GM19238 (cell line): ENCODE results near the gene TOLLIP.
"Not testable (repeated sequence)": the region's sequence is repeated elsewhere in the genome, so short reads cannot be mapped to it uniquely, and the experiment has no call there.

ENCODE experiments used
- DNase-seq: peaks from one replicate; pipeline ENCODE4 v3.0.0; 2011; ENCODE audit warnings: low spot score; ENCODE audit not compliant: insufficient read length

Gene TOLLIP

DNA sequence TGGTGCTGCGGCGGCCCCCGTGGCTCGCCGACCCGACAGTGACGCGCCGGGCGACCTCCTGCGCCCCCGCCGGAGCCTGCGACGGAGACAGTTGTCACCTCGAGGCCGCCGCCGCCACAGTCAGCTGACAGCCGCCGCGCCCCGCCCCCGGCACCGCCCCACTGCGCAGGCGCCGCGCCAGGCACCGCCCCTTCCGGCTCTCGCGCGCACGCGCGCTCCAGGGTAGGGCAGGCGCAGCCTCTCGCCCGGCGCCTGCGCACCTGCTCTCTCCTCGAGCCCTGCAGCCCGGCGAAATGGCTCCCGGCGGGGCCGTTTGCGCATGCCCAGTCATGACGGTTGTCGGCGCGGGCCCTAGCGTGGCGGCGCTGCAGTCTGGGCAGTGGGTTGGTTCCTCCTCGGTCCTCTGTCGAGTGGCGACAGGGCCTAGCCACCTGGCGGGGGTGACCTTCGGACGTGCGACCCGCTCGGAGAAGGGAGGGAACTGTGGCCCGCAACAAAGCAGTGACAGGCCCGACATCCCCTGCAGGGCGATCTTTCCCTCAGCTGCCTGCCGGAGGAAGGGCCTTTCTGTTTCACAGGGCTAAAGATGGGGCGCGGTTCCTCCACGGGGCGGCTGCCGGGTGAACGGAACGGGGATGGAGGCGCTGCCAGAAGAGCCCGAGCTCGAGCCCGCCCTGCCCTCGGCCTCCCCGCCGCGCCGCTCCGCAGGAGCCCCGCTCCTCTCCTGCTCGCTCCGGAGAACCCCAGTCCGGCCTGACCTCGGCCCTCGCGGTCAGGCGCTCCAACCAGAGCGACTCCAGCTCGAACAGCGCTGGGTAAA, at the start of gene TOLLIP:
Gene TOLLIP (minus strand): TSS at position 135 of the 820 bp plus-strand sequence. CDS start 134 bp downstream, at position 1.
- peak; percentile 100 for DNase-seq

DNA sequence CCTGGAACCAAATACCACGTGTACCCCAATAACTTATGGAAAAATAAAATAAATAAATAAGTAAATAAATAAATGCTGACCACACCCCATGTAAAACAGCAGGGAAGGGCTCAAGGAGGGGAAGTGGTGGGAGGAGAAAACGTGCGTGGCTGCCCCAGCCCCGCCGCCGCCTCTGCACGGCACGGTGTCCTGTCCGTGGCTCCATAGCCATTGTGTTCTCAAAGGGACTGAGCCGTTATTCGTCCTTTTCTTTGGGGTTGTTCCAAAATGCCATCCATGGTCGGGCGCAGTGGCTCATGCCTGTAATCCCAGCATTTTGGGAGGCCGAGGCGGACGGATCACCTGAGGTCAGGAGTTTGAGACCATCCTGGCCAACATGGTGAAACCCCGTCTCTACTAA, 49.5 kb upstream of the TOLLIP start:
- not testable (repeated sequence) for DNase-seq

DNA sequence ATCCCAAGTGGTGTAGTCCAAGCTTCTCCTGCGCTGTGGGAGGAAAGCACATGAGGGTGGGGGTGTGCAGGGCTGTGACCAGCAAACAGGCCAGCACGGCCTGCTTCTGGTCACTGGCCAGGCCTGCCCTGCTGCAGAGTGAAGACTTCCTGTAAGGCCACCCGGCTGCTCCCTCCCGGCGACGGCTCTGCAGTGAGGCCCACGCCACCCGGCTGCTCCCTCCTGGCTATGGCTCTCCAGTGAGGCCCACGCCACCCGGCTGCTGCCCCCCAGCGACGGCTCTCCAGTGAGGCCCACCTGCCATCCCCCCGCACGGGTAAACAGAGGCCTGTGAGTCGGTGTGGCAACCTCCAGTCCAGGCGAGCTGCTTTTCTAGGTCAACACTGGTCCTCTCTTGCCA, 48.9 kb upstream of the TOLLIP start:
- DNase-seq = no peak

DNA sequence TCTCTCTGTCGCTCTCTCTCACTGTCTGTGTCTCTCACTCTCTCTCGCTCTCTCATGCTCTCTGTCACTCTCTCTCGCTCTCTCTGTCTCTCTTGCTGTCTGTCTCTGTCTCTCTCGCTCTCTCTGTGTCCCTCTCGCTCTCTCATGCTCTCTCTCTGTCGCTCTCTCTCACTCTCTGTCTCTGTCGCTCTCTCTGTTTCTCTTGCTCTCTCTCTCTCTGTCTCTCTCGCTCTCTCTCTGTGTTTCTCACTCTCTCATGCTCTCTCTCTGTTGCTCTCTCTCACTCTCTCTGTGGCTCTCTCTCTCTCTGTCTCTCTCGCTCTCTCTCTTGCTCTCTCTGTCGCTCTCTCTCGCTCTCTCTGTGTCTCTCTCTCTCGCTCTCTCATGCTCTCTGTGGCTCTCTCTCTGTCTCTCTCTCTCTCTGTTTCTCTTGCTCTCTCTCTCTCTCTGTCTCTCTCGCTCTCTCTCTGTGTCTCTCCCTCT, 47.1 kb upstream of the TOLLIP start:
- DNase-seq = no peak

DNA sequence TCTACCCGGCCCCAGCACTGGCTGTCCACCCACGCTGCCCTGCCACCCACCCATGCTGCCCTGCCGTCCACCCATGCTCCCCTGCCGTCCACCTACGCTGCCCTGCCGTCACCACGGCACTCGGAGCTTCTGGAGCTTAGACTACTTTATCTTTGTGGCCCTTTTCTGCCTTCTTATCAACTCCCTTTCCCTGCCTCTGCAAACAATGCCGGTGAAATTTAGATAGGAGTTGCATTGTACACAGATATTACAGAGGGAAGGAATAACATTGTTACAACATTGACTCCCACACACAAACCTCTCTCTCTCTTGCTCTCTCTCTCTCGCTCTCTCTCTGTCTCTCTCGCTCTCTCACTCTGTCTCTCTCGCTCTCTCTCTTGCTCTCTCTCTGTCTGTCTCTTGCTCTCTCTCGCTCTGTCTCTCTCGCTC, 46.6 kb upstream of the TOLLIP start:
- no peak for DNase-seq

DNA sequence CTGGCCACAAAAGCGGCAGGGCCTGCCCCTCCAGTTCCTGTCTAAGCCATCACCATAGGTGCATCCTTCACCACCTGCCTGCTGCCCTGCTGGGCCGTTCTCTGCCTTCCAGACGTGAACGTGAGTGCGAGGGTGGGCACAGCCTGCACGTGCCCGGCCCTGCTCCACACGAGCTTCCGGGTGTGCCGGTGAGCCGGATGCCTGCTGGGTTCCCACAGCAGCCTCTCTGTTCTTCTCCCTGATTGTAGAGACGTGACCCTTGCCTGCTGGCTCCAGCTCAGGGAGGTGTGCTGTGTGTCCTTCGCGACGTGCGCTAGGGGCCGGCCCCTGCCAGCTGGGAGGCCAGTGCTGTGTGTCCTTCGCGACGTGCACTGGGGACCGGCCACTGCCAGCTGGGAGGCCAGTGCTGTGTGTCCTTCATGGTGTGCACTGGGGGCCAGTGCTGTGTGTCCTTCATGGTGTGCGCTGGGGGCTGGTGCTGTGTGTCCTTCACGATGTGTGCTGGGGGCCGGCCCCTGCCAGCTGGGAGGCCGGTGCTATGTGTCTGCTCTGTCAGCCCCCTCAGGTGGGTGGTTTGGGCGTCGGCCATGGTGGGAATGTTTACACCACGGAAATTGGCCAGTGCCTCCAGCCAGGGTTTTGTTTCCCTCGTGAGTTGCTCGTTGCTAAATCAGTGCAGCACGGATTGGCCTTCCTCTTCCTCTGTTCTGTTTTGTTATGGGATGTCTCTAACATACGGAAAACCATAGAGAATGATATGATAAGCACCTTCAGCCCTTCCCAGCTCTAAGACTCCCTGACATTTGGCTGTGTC, 44.9 kb upstream of the TOLLIP start:
- DNase-seq = no peak

DNA sequence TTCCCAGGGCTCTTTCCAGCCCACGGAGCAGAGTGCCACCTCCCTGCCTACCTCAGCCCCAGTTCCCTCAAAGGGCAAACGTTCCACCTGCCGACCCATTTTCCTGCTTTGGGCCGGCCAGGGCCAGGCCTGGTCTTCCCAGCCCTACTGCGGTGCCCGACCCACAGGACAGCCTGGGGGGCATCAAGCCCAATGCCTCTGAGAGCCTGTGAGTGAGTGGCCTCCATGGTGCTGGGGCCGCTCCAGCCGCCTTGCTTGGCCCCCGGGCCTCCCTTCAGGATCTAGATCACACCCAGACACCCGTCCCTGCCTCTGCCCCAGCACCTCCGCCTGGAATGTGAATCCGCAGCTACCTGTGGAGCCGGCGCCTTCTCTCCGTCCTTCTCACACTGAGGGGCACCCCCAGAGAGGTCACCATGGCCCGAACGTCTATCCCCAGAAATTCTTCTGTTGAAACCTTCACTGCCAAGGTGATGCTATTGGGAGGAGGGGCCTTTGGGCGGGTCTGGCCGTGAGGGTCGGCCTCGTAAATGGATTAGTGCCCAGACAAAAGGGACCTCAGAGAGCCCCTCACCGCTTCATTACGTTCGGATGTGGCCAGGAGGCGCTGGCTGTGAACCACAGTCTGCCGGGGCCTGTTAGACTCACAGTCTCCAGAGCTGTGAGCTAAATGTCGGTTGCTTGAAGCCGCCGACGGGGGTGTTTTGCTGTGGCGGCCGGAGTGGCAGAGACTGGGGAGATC, 44.1 kb upstream of the TOLLIP start:
- no peak for DNase-seq

DNA sequence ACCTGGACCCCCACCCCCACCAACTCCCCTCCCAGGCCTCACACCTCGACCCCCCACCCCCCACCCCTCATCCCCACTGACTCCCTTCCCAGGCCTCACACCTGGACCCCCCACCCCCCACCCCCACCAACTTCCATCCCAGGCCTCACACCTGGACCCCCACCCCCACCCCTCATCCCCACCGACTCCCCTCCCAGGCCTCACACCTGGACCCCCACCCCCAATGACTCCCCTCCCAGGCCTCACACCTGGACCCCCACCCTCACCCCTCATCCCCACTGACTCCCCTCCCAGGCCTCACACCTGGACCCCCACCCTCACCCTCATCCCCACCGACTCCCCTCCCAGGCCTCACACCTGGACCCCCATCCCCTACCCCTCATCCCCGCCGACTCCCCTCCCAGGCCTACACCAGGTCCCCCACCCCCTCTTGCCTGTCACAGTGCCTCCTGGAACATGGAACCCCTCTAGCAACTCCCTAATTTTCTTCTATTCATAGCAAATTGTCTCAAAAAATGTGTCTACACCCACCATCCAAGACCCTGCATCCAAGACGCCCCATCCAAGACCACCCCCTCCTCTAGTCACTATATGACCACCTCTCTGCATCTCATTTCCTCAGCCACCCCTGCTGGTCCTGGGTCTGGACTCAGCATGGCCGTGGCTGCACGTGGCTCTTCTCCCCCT, 43.4 kb upstream of the TOLLIP start:
- DNase-seq = no peak

DNA sequence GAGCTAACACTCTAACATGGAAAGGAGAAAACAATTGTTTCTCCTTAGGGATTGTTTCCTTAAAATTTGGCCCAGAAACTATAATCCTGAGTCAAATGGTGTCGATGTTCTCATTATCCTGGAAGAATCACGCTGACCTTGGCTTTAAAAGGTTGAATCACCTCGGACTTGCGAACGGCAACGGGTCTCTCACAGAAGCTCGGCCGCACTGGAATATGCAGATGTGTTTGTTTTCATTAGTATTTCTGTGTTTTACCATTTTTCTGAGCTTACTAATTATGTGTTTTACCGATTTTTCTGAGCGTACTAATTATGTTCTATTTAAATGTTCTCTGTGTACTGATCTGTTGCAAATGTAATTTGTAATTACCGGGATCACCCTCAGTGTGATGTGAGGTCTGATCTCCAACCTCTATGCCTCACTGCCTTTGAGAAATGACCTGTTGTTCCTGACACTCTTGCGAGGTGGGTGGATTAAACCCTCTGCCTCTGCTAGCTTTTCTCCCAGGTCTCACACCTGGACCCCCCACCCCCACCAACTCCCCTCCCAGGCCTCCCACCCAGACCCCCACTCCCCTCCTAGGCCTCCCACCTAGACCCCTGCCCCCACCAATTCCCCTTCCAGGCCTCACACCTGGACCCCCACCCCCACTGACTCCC, 42.0 kb upstream of the TOLLIP start:
- DNase-seq = no peak

DNA sequence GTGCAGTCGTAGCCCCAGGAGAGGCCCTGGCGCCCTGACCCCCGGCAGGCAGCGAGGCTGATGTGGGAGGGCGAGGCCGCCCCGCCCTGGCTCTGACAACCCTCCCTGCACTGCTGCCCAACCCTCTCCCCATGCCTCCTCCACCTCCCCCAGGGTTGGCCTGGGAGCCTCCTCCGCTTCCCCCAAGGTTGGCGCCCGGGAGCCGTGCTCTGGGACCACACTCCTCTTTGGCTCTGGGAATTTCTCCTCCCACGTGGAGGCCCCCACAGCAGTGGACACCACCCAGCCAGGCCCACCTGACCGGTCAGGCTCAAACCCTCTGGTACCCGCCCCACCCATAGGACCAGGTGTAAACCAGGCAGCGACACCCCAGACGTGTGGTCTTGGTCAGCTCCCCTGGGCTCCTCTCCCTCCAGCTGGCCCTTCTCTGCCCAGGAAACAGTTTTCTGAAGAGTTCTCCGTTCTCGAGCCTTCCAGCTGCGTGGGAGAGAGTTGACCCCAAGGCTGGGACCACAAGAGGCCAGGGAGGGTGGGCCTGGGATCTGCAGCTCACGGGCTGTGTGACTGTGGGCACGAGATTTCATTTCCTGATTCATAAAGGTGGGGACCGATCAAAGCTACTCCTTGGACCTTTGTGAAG, 40.8 kb upstream of the TOLLIP start:
- DNase-seq = no peak

DNA sequence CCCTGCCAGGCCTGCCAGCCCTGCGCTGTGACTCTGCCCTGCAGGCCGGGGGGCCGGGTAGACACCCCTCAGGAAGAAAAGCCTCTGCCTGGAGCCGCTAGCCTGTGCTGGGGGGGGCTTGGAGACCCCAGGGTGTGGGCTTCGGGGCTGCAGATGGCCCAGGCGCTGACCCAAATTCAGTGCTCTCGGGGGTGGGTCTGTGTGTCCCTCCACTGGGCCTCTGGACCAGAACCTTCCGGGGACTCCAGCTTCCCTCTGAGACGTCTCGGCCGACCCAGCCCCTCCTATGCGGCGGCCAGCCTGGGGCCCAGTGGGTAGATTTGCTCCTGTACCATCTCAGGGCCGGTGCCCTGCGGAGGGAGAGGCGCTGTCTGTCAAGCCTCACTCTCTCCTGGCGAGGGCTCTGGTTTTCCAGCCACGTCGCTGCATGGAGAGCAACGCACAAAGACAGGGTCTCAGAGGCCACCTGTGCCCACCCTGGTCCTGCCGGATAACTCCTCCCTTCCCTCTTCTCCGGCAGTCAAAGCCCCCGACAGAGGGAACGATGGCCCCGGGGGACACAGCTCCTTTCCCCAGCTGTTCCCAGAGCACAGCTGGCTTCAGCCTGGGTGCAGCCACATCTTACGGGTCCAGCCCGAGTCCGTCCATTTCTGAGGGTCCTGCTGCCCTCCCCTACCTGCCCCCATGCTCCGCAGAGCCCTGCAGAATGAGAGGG, 40.1 kb upstream of the TOLLIP start:
- no peak for DNase-seq

DNA sequence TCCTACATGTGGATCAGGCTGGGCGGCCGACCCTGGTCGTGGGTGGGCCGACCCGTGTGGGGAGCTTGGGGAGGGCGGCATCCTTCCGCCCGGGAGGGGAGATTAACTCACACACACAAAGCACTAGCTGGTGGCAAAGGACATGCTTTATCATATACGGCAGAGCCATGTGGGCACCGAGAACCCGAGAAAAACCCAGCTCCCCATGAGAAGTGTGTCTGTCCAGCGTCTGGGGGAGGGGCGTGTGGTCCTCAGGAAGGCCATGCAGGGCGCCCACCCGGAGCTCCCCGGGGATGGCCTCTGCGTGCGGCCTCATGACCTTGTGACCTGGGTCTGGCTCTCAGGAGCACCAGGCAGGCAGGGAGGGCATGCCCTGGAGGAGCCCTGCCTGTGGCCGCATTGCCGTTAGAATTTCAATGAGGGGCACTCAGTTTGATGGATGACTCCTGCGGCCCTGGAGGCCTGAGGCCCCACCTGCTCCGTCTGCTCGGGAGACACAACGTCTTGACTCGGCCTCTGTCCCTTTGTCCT, 39.4 kb upstream of the TOLLIP start:
- no peak for DNase-seq

DNA sequence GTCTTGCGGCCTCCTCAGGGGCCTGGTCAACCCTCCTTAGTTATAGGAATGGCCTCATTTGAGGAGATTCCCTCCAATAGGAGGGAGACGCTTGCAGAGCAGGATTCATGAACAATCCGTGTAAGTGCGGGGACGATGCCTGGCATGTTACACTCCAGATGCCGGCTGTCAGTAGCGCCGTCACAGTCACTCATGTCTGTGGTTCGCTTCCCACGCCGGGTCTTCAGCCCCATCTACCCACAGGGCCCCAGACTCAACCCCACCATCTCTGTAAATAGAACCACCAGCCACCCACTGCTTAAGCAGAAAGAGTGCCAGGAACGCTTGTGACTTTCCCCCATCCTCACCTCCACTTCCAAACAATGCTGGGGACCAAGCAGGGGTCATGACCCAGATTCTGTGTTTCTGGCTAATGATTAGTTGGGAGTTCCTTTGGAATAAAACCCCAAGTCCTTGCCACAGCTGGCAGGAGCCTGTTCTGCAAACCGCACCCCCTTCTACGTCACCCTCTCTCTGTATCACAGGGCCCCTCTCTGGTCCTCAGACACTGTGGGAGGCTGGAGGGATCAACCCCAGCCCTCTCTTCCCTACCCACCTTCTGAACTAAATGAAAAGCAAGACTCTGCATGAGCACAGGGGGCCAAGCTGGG, 38.8 kb upstream of the TOLLIP start:
- no peak for DNase-seq

DNA sequence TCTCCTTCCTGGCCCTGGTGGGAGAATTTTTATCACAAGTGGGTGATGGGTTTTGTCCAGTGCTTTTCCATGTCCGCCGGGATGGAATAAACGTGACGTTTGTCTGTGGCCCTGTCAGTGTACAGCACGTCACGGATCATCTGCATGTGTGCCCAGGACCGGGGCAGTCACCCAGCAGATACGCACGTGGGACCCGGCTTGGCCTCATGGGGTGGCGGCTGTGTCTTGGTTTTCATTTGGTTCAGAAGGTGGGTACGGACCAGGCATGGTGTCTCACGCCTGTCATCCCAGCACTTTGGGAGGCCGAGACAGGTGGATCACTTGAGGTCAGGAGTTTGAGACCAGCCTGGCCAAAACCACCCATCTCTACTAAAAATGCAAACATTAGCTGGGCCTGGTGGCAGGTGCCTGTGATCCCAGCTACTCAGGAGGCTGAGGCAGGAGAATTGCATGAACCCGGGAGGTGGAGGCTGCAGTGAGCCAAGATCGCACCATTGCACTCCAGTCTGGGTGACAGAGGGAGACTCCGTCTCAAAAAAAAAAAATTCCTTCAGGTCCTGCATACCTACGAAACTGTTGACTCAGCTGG, 38.1 kb upstream of the TOLLIP start:
- DNase-seq = not testable (repeated sequence)

DNA sequence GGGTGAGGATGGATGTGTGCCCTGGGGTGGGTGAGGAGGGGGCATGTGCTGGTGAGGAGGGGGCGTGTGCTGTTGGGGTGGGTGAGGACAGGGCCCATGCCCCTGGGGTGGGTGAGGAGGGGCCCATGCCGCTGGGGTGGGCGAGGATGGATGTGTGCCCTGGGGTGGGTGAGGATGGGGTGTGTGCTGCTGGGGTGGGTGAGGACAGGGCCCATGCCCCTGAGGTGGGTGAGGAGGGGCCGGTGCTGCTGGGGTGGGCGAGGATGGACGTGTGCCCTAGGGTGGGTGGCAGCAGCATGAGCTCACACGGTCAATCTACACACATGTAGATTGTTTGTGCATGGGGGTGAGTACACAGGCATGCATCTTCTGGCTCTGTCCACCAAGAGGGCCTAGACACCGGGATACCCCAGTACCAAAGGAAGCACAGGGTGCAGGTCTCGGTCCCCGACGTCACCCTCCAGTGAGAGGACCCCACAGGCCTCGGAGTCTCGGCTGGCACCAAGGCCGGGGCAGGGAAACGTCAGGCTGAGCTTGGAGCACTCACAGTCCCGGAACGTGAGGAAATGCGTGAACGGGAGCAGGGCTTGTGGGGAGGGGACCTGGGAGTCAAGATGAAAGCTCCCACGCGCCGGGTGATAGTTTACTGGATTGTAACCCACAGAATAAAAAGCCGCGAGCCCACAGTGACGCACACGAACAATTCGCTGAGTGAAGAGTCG, 37.4 kb upstream of the TOLLIP start:
- no peak for DNase-seq

DNA sequence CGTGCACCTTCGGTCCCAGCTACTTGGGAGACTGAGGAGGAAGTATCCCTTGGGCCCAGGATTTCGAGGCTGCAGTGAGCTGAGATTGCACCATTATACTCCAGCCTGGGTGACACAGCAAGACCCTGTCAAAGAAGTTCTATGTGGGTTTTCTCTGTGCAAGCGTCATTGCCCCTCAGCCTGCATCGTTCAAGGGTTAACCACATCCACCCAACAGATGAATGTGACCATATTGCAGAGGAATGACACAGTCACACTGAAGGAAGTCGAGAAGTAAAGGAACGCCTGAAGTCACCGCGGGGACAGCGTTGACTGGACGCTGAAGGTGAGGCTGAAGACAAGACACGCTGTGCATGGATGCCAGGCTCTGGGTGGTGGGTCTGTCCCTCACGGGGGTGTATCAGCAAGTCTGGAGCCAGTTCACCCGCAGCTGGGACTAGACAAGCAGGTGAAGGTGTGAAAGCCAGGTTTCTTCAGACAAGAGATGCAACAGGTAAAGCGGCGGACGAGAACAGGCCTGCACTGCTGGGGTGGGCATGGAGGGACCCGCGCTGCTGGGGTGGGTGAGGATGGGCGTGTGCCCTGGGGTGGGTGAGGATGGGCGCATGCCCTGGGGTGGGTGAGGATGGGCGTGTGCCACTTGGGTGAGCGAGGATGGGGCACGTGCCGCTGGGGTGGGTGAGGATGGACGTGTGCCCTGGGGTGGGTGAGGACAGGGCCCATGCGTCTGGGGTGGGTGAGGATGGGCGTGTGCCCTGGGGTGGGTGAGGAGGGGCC, 36.5 kb upstream of the TOLLIP start:
- DNase-seq = no peak
